K562 (cell line): ENCODE measurements around the gene ZNF629. TPM values are rescaled to one million over a fixed set of nuclear protein-coding genes. Genes with fewer than 3 reads are reported as not detected.

ENCODE experiments used
- AFF4 ChIP-seq: sonication (generic); formaldehyde crosslinking; IDR thresholded peaks from 2 replicates; pipeline ENCODE4 v1.8.0; 2023; ENCODE audit warnings: mild to moderate bottlenecking, missing genetic modification reagents
- ATF4 ChIP-seq: fragments of 450-650 bp; formaldehyde crosslinking; IDR thresholded peaks from 2 replicates; pipeline ENCODE4 v1.4.0; 2022; ENCODE audit warnings: mild to moderate bottlenecking, moderate library complexity
- CHCHD3 ChIP-seq: fragments of 250-450 bp; sonication (Bioruptor Pico); IDR thresholded peaks from 2 replicates; pipeline ENCODE4 v2.1.2; 2022; ENCODE audit warnings: mild to moderate bottlenecking
- CHD2 ChIP-seq: IDR thresholded peaks from 2 replicates; pipeline ENCODE4 v1.6.1; 2011; ENCODE audit warnings: low read depth, low read length
- CREM ChIP-seq: IDR thresholded peaks from 2 replicates; pipeline ENCODE4 v1.6.1; 2014; ENCODE audit warnings: antibody characterized with exemption, low read depth
- ELF2 ChIP-seq: fragments of 250-450 bp; sonication (Bioruptor Pico); IDR thresholded peaks from 2 replicates; pipeline ENCODE4 v1.5.0; 2021; ENCODE audit warnings: mild to moderate bottlenecking
- ETS1 ChIP-seq: conservative IDR thresholded peaks from 2 replicates; pipeline ENCODE4 v1.6.1; 2011; ENCODE audit warnings: low read depth, mild to moderate bottlenecking, low read length; ENCODE audit not compliant: control insufficient read depth
- FIP1L1 ChIP-seq: fragments of 200-400 bp; formaldehyde crosslinking; IDR thresholded peaks from 2 replicates; pipeline ENCODE4 v1.6.1; 2018; ENCODE audit warnings: mild to moderate bottlenecking, low read depth, low read length; ENCODE audit not compliant: poor library complexity, severe bottlenecking
- LCOR ChIP-seq: sonication (generic); formaldehyde crosslinking; IDR thresholded peaks from 2 replicates; pipeline ENCODE4 v1.8.0; 2022; ENCODE audit warnings: mild to moderate bottlenecking, missing genetic modification reagents
- PHTF2 ChIP-seq: fragments of 250-450 bp; sonication (Bioruptor Pico); IDR thresholded peaks from 2 replicates; pipeline ENCODE4 v1.5.0; 2021; ENCODE audit warnings: mild to moderate bottlenecking
- PURB ChIP-seq: sonication (generic); formaldehyde crosslinking; IDR thresholded peaks from 2 replicates; pipeline ENCODE4 v1.9.0; 2021; ENCODE audit warnings: low read depth, mild to moderate bottlenecking, missing genetic modification reagents
- TCF3 ChIP-seq: sonication (generic); formaldehyde crosslinking; IDR thresholded peaks from 2 replicates; pipeline ENCODE4 v1.4.0; 2020; ENCODE audit warnings: mild to moderate bottlenecking, missing genetic modification reagents
- TEAD4 ChIP-seq, 2 experiments: sonication (generic) in 1 of 2; formaldehyde crosslinking in 1 of 2; IDR thresholded peaks; 2 replicates each; pipeline versions ENCODE4 v1.6.1 to v1.8.0; 2012 to 2022; ENCODE audit warnings: borderline replicate concordance in 1 of 2, inconsistent platforms in 1 of 2, low read length in 1 of 2, mild to moderate bottlenecking in 1 of 2, missing genetic modification reagents in 1 of 2
- TGIF2 ChIP-seq: sonication (generic); formaldehyde crosslinking; IDR thresholded peaks from 2 replicates; pipeline ENCODE4 v1.8.1; 2022; ENCODE audit warnings: mild to moderate bottlenecking, missing genetic modification reagents, moderate library complexity
- VEZF1 ChIP-seq: fragments of 200-800 bp; sonication (Bioruptor generic); IDR thresholded peaks from 2 replicates; pipeline ENCODE4 v1.6.1; 2017; ENCODE audit warnings: missing genetic modification characterization, missing compliant biosample characterization
- ZBTB34 ChIP-seq: fragments of 250-450 bp; sonication (Bioruptor Pico); IDR thresholded peaks from 2 replicates; pipeline ENCODE4 v1.8.0; 2021; ENCODE audit warnings: mild to moderate bottlenecking, moderate library complexity
- ZNF282 ChIP-seq: sonication (generic); formaldehyde crosslinking; IDR thresholded peaks from 2 replicates; pipeline ENCODE4 v1.8.1; 2023; ENCODE audit warnings: missing genetic modification reagents
- ZNF589 ChIP-seq: fragments of 200-800 bp; sonication (Bioruptor generic); IDR thresholded peaks from 2 replicates; pipeline ENCODE4 v1.6.1; 2016; ENCODE audit warnings: low read depth, missing genetic modification characterization, missing compliant biosample characterization
- ZNF764 ChIP-seq: fragments of 250-450 bp; sonication (Bioruptor Pico); IDR thresholded peaks from 2 replicates; pipeline ENCODE4 v1.4.0; 2020; ENCODE audit warnings: low read depth, mild to moderate bottlenecking, moderate library complexity
- polyA plus RNA-seq, 8 experiments: library from polyadenylated mRNA; depleted of rRNA in 4 of 8; stranded (reverse) in 5 of 8; unstranded in 3 of 8; fragments of >200 nt; fragmentation: Nextera tagmentation in 2 of 8; fragmentation: Illumina TruSeq in 1 of 8; extraction: Ambion mirVana in 2 of 8; extraction: Trizol in 1 of 8; gene quantifications; 2 replicates each; pipeline versions ENCODE4 v1.2.1 to v1.2.3, GENCODE V29; 2011 to 2014; ENCODE audit warnings: inconsistent platforms in 1 of 8, missing spikeins in 1 of 8
- total RNA-seq, 7 experiments: library from RNA; depleted of rRNA in 6 of 7; stranded (reverse); fragments of >200 nt in 6 of 7; fragmentation: Illumina TruSeq in 2 of 7; extraction: Trizol in 2 of 7; gene quantifications; 2 replicates each; pipeline versions ENCODE4 v1.2.1 to v1.2.3, GENCODE V29; 2011 to 2021; ENCODE audit warnings: low replicate concordance in 1 of 7

ZNF629 gene
- total and polyA plus RNA-seq, 9 of the 15 experiments (the other 6 are each of a cell fraction or from before 2014, with no cell fraction given): 0.44 to 18.8 (median 7.4) TPM

- peak; percentile 21; the same call in 1 of the 2 replicates for TF ChIP-seq TEAD4 (IDR thresholded peaks at IDR 0.05; ENCODE audit: low read length)
- no peak for TF ChIP-seq TEAD4 (CRISPR knock-in tag; IDR thresholded peaks at IDR 0.05; ENCODE audit: borderline replicate concordance)
- TF ChIP-seq CHD2: no peak; the same call in 1 of the 2 replicates
- no peak for TF ChIP-seq TGIF2 (CRISPR knock-in tag)
- TF ChIP-seq CREM: peak; percentile 54; the same call in 1 of the 2 replicates
- TF ChIP-seq ELF2 (CRISPR knock-in tag): peak; percentile 89
- TF ChIP-seq ETS1: no peak
- no peak for TF ChIP-seq AFF4 (CRISPR knock-in tag)
- no peak for TF ChIP-seq ZNF764 (CRISPR knock-in tag)
- 0 out of 2 replicates have a peak, but pooled peaks have one; percentile 40 for TF ChIP-seq ZNF589 (CRISPR knock-in tag)
- TF ChIP-seq PHTF2 (CRISPR knock-in tag): no peak
- peak; percentile 53 for TF ChIP-seq VEZF1 (CRISPR knock-in tag)
- no peak for TF ChIP-seq ZBTB34
- no peak for TF ChIP-seq PURB
- TF ChIP-seq TCF3: no peak
- no peak for TF ChIP-seq FIP1L1
- no peak for TF ChIP-seq CHCHD3 (CRISPR knock-in tag)
- no peak for TF ChIP-seq ATF4 (CRISPR knock-in tag)
- TF ChIP-seq ZNF282 (CRISPR knock-in tag): no peak
- peak; percentile 47; the same call in 1 of the 2 replicates for TF ChIP-seq LCOR (CRISPR knock-in tag)
Observed at GRCh38 chr16:30786936-30787612, at the start of gene ZNF629 (continued).
